ENCODE results near the gene RASGRP1. TPM values are rescaled to one million over a fixed set of nuclear protein-coding genes. Genes with fewer than 3 reads are reported as not detected.

The RASGRP1 gene
- total RNA-seq, 1 experiment from 2014 or later: 15.1 TPM

- intact Hi-C loops (cut with micrococcal nuclease; ENCODE audit: unreplicated experiment): no loop called here
- H3K4me1 Mint-ChIP-seq (ENCODE audit: low read depth, unreplicated experiment): no peaks in the 10 kb centered on the region
- BruUV-seq (replicated peaks): no TSS peak
- no peak overlapping the region for H3K27ac Mint-ChIP-seq (ENCODE audit: unreplicated experiment)
- no peak for DNase-seq
- no peaks in the 10 kb centered on the region for H3K36me3 Mint-ChIP-seq (ENCODE audit: insufficient read depth, unreplicated experiment)
- no peaks in the 10 kb centered on the region for H3K9me3 Mint-ChIP-seq (ENCODE audit: low read depth, unreplicated experiment)
- CTCF ChIA-PET: no interaction called here
- no peaks in the 10 kb centered on the region for H3K27me3 Mint-ChIP-seq (ENCODE audit: unreplicated experiment)
- no peak overlapping the region for H3K4me3 Mint-ChIP-seq (ENCODE audit: low read depth, unreplicated experiment)
- TF ChIP-seq CTCF (IDR thresholded peaks at IDR 0.05; ENCODE audit: unreplicated experiment): no peak
Measured at GRCh38 chr15:38481761-38482160, 82.9 kb downstream of the RASGRP1 start.

- BruUV-seq (replicated peaks): no TSS peak
- Mint-ChIP-seq H3K4me1 (ENCODE audit: low read depth, unreplicated experiment) (no peaks in the 10 kb centered on the region), H3K4me3 (ENCODE audit: low read depth, unreplicated experiment) (no peak overlapping the region), H3K27me3 (ENCODE audit: unreplicated experiment) (no peaks in the 10 kb centered on the region), H3K36me3 (ENCODE audit: insufficient read depth, unreplicated experiment) (no peaks in the 10 kb centered on the region), H3K9me3 (ENCODE audit: low read depth, unreplicated experiment) (no peaks in the 10 kb centered on the region), H3K27ac (ENCODE audit: unreplicated experiment) (no peak overlapping the region)
- DNase-seq: no peak
- intact Hi-C loops (cut with micrococcal nuclease; ENCODE audit: unreplicated experiment): no loop called here
- CTCF ChIA-PET: no interaction called here
- TF ChIP-seq CTCF (IDR thresholded peaks at IDR 0.05; ENCODE audit: unreplicated experiment): no peak
Measured at GRCh38 chr15:38481113-38481512, 83.5 kb downstream of the RASGRP1 start.

DNA sequence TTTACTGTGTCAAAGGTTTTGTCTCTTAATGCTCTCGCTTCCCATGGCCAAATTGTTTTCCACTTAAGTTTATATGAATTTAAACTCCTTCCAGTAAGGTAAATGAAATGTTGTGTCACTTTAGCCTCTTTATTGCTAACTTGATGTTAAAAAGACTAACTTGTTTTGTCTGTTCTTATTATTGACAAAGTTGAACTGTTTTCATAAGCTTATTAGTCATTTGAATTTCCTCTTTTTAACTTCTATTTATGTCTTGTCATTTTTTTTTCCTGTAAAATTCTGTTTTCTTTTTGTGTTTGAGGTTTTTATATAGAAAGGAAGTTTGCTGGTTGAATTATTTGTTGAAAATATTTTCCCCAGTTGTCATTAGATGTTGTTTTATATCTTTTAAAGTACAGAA, 84.9 kb downstream of the RASGRP1 start:
- H3K4me1 Mint-ChIP-seq (ENCODE audit: low read depth, unreplicated experiment): no peaks in the 10 kb centered on the region
- no peaks in the 10 kb centered on the region for H3K36me3 Mint-ChIP-seq (ENCODE audit: insufficient read depth, unreplicated experiment)
- CTCF ChIA-PET: no interaction called here
- no TSS peak for BruUV-seq (replicated peaks)
- no peak overlapping the region for H3K4me3 Mint-ChIP-seq (ENCODE audit: low read depth, unreplicated experiment)
- intact Hi-C loops (cut with micrococcal nuclease; ENCODE audit: unreplicated experiment): no loop called here
- H3K9me3 Mint-ChIP-seq (ENCODE audit: low read depth, unreplicated experiment): no peaks in the 10 kb centered on the region
- H3K27me3 Mint-ChIP-seq (ENCODE audit: unreplicated experiment): no peaks in the 10 kb centered on the region
- no peak for TF ChIP-seq CTCF (IDR thresholded peaks at IDR 0.05; ENCODE audit: unreplicated experiment)
- no peak for DNase-seq
- no peak overlapping the region for H3K27ac Mint-ChIP-seq (ENCODE audit: unreplicated experiment)

- no peaks in the 10 kb centered on the region for H3K27me3 Mint-ChIP-seq (ENCODE audit: unreplicated experiment)
- BruUV-seq (replicated peaks): no TSS peak
- H3K36me3 Mint-ChIP-seq (ENCODE audit: insufficient read depth, unreplicated experiment): no peaks in the 10 kb centered on the region
- no peak overlapping the region for H3K27ac Mint-ChIP-seq (ENCODE audit: unreplicated experiment)
- no peak for TF ChIP-seq CTCF (IDR thresholded peaks at IDR 0.05; ENCODE audit: unreplicated experiment)
- no peaks in the 10 kb centered on the region for H3K9me3 Mint-ChIP-seq (ENCODE audit: low read depth, unreplicated experiment)
- intact Hi-C loops (cut with micrococcal nuclease; ENCODE audit: unreplicated experiment): no loop called here
- no peaks in the 10 kb centered on the region for H3K4me1 Mint-ChIP-seq (ENCODE audit: low read depth, unreplicated experiment)
- DNase-seq: no peak
- CTCF ChIA-PET: no interaction called here
- no peak overlapping the region for H3K4me3 Mint-ChIP-seq (ENCODE audit: low read depth, unreplicated experiment)
Measured at GRCh38 chr15:38479266-38479665, 85.3 kb downstream of the RASGRP1 start.

Measured in Calu3 (cell line).